Activated CD8-positive, alpha-beta memory T cell treated with anti-CD3 and anti-CD28 coated beads, Interleukin-2, amount 50 U/mL, for 1 hour (primary cell): ENCODE results near the gene HYDIN.
"Not testable (repeated sequence)": the region's sequence is repeated elsewhere in the genome, so short reads cannot be mapped to it uniquely, and the experiment has no call there.

Source experiments
- DNase-seq: peaks from one replicate; pipeline ENCODE4 v3.0.0-alpha.2; 2020; ENCODE audit errors: extremely low read depth

Gene HYDIN

DNA sequence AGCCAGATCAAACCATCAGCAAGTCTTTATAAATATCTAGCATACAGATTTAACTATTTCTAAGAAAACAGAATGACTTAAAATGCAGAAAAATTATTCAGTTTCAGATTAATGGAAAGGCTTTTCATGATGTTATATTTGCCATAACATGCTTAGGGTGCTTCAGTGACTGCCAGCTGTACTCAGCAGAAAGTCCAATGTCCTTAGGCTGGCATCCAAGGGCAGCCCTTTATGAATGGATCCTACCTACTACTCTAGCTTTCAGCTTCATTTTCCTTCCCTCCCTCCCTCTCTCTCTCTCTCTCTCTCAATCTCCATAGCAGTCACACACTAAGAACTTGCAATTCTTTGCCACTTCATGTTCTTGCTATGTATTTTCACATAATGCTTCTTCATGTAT, 124.6 kb downstream of the HYDIN start:
- DNase-seq, result not testable (repeated sequence)

DNA sequence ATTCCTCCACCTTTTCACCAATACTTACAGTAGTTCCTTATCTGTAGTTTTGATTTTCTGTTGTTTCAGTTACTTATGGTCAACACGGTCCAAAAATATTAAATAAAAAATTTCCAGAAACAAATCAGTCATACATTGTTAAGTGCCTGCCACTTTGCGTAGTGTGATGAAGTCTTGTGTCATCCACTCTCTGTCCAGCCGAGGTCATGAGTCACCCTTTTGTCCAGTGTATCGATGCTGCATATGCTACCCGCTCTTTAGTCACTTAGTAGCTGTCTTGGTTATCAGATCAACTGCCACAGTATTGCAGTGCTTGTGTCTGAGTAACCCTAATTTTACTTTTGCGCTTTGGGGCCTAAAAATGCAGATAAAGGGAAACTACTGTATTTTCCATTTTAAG, 146.9 kb downstream of the HYDIN start:
- DNase-seq, result not testable (repeated sequence)

DNA sequence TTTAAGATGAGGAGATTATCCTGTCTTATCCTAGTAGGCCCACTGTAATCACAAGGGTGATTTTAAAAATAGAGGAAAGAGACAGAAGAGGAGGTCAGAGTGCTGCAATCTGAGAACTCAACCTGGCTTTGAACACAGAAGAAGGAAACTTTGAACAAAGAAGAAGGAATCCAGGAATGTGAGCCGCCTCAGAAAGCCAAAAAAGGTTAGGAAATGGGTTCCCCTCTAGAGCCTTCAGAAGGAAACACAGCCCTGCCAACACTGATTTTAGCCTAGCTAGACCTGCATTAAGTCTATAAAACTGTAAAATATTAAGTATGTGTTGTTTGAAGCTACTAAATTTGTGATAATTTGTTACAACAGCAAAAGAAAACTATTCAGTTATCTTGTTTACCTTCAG, 149.7 kb downstream of the HYDIN start:
- DNase-seq, result not testable (repeated sequence)

DNA sequence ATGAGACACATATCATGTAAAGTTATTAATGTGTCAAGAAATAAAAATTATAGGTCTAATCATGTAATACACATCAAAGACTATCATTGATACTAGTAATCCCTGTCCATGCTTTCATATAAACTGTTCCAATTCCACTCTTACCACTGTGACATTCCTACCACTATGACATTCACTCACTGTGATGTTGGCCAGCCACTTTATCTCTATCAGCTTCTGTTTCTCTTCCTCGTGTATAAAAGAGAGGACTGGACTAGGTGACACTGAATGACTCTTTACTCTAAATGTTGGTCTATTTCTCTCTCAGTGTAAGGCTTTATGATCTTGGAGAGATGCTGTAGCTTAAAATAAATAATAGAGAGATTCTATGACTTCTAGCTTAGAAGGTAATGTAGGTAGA, 150.3 kb downstream of the HYDIN start:
- not testable (repeated sequence) for DNase-seq

DNA sequence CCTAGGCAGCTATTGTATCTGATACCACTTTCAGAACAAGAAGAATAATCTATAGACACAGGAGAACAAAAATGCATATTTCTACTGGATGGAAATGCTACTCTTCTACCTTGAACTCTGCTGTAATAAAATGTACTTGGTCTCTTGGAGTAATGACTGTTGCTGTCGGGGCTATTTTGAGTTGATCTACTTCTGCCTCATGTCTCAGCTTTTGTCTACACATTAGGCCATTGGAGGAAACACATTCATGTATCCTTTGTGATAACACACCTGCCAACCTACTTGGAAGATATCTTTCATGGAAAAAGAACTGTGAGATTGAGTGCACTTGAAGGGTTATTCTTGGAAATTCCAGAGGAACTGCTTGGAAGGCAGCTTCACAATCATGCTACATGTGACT, 159.9 kb downstream of the HYDIN start:
- not testable (repeated sequence) for DNase-seq

DNA sequence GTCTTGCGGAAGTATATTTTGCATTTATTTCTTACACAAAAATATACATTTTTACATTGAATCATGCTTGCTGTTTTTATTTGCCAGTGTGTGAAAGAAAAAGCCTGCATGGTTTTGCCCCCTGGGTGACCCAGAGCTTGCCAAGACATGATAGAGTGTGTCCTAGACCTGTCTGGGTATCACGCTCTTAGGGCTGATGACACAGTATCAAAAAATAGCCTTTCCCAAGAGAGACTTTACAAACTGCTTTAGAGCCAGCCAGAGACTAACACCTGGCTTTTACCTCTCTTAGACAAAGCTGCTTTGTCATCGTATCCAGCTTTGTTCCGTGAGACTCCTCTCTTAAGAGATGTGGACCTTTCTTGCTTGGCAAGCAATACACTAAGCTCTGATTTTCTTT, 160.7 kb downstream of the HYDIN start:
- not testable (repeated sequence) for DNase-seq

DNA sequence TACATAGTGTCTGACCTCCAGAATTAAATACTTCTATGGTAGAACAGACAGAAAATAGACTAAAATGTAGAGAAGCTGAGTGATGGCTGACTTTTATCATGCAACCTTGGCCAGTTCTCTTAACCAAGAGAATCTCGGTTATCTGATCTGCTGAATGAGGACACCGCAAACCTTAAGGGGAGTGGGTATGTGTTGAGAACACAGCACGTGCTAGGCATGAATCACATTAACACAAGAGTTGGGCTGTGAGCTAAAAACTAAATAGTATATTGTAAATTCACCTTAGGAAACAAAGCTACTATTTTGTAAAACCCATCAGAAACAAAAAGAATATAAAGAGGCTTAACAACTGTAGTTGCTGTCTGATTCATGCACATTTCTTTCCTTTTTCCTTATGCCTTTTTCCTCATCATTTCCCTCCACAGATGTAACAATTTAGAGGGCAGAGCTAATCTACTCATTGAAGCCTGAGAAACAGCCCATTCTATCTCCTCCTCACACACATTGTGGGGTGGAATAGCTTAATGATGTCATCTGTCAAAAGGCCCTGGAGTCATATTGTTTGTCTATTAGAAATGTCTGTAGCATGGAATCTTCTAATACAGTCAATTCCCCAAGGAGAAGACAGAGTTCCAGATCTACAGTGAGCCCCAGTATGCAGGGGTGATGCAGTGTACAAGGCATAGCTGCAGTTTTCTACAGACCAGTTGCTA, 176.5 kb downstream of the HYDIN start:
- DNase-seq, result not testable (repeated sequence)

DNA sequence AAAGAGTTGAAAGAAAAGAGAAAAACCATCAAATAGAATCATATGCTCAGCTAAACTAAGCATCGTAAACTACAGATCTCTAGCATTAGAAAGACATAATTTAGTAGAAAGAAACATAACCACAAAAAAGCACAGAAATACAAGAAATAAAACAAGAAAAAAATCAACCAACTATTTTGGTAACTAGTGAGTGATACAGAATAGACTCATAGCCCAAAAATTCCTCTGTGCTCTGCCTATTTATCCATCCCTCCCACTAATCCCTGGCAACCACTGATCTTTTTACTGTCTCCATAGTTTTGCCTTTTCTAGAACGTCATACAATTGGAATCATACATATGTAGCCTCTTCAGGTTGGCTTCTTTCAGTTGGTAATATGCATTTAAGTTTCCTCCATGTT, 180.2 kb downstream of the HYDIN start:
- DNase-seq, result not testable (repeated sequence)

DNA sequence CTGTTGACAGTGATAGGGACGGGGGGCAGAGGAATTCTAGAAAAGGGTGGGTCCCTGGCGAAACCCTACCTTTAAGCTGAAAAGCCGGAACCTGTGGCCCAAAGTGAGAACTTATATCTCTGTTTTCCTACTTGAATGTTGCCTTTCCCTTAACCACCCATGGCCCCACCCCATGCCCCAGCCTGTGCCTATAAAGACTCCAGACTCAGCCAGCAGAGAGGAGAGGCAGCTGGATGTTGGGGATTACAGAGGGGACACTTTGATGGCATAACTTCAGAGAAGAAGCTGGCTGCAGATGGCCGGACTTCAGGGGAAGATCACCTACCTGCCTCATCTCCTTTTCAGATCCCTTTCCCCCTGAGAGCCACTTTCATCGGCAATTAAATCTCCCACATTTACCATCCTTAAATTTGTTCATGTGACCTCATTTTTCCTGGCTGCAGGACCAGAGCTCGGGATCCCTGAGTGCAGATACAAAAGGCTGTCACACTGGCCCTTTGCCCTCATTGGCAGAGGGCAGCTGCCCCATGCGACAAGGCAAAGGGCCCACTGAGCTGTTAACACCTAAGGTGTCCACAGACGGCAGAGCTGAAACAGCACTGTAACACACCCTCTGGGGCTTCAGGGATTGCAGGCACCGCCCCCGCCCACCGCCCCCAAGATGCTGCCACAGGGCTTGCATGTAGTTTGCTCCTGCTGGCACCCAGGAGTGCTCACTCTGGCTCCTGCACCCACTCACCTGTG, 191.0 kb downstream of the HYDIN start:
- not testable (repeated sequence) for DNase-seq

DNA sequence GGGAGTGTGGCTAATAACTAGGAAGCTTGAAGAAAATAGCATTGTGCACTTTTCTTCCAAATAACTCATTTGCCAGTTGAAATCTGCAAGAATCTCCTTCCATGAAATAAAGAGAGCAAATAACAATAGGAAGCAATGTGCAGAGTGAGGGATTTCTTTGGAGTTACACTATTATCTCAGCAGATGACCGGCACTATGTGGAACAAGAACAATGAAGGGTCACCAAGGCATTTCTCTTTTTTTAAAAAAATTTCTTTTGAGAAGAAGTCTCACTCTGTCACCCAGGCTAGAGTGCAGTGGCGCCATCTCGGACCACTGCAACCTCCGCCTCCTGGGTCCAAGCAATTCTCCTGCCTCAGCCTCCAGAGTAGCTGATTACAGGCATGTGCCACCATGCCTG, 192.1 kb downstream of the HYDIN start:
- not testable (repeated sequence) for DNase-seq

DNA sequence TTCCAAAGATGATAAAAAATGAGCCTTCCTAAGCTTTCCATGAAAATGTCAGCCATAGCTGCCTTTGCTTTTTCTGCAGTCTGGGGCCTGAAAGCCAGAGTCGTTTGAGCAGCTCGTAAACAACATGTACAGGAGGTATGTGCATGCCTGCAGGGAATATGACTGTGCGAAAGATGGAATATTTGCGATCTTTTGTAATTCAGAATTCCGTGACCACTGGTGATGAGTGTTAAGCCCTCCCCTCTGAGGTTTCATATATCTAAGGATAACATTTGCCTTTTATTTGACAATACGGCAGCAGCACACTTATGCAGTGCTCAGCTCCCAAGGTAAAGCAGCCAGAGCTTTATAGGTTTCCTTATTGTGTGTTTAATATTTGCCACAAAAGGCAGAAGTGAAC, 192.5 kb downstream of the HYDIN start:
- not testable (repeated sequence) for DNase-seq

DNA sequence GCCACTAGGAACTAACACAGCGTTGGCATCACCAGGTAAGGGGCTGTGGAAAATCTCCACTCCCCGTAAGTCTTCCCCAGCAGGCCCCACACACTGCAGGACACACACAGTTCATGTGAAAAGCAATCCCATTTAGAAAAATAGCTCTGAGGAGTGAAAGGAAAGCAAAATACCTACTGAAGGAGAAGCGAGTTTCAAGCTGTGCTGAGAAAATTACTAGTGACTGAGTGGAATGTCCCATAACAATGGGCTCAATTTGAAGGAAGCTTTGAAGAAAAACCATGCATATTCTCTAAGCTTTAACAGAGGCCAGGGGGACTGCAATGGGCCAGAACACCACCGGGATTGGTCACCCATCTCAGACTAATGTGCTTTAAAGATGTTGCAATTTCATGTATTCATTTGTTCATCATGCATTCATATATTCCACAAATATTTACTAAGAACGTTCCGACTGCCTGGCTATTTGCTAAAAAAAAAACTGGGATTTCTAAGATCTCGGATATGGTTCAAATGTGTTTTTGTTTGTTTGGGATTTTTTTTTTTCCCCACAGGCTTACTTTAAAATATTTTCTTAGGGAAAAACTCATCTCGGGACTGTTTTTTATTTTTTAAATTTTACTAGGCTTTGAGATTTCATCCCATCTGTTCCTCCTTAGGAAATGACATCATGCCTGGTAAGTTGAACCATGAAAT, 202.3 kb downstream of the HYDIN start:
- not testable (repeated sequence) for DNase-seq

DNA sequence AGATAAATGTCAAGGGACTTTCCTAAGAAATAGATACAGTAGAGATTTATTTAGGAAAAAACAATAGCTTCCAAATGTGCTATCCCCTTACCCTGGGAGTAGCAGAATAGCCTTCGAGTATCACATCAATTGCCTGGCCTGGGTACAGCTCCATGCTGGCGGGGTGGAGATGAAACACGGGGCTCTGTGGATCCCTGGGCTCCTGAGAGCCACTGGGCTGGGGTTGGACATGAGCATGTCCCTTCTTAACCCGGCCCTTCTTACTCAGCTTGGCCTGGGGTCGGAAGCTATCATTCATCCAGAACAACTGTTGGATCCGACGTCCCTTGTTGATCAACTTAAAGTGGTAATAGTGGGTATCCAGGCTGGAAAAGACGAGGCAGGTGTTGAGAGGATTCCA, 203.0 kb downstream of the HYDIN start:
- DNase-seq, result not testable (repeated sequence)

DNA sequence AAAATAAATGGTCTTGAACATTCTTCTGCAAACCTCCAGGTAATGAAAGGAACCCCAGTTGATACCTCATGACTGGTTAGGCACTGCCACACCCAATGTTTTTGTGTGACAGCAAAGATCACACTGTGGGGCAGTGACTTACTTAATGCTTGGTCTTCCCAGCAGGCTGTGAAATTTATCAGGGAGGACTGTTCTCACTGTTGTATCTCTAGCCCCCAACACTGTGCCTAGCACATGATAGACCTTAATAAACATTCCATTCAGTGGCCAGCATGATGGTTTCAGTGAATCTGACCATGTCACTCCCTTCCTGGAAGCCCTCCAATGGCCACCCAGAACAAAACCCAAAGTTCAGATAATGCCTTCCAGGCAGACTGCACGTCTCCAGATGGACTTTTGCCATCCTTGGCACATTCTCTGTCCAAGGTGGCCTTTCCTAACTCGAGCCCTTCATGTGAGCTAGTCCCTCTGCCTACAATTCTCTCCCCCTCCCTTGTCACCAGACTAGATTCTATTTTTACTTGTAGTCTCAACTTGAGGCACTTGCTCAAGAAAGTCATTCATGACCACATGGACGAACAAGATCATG, 206.6 kb downstream of the HYDIN start:
- not testable (repeated sequence) for DNase-seq

DNA sequence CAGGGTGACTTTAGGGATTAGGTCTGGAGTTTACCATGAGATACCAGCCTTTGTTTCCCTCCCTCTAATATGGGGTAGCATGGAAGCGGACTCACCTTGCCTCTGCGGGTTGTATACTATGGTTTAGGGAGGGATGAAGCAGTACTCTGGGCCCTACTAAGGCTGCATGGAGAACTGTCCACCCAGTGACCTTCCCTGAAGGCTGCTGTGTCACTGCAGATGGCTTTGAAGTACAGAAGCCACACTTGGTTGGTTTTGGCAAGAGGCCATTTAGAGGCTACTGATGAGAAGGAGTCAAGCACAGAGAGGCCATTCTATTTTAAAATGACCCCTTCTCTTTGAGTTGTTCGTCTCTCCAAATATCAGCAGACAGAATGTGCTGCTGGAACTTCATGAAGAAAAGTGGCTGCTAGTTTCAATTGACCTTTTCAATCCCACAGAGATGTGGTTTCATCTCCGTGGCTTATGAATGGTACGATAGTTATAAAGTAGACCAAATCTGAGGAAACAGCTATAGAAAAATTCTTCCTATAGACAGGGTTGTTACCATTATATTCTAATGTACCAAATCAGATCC, 208.5 kb downstream of the HYDIN start:
- DNase-seq, result not testable (repeated sequence)

DNA sequence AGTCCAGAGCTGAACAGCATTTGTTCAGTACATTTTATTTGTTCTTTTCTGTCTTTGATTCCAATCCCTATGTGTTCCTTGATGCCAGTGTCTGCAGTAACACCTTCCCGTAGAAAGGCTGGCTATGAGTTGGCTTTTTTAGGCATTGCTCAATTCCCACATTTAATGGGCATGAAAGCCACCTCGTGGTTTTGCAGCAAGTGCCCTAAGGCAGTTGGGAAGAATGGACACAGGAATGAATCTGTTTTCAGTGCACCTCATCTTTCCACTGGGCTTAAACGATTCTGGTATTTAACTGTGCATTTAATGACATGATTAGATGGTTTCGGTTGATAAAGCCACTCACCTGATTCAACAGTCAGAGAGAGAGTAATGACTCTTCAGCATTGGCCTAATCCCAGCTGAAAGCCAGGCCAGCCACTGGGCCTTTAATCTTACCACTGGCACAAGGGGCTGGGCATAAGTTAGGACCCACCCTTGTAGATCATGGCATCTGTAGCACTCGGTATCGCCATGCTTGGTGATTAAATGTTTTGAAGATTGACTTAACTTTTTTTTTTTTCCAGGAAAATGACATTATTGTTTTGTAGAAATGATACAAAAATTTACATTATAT, 211.3 kb downstream of the HYDIN start:
- not testable (repeated sequence) for DNase-seq

DNA sequence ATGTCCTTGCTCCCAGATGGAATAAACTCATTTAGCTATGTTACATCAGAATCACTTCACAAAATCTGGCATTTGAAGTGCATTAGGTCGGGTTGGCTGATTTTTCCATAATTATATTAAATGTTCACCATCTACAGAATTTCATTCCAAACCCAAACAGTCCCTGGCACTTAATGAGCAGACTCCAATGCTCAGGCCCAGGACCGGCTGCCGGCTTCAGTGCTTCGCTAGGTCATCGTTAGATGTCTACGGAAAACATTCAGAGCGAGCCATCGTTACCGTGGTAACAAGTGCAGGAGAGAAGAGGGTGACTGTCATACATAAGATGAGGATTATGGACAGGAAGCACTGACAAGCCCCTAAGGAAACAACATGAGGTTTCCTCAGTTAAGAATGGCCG, 215.1 kb downstream of the HYDIN start:
- not testable (repeated sequence) for DNase-seq

DNA sequence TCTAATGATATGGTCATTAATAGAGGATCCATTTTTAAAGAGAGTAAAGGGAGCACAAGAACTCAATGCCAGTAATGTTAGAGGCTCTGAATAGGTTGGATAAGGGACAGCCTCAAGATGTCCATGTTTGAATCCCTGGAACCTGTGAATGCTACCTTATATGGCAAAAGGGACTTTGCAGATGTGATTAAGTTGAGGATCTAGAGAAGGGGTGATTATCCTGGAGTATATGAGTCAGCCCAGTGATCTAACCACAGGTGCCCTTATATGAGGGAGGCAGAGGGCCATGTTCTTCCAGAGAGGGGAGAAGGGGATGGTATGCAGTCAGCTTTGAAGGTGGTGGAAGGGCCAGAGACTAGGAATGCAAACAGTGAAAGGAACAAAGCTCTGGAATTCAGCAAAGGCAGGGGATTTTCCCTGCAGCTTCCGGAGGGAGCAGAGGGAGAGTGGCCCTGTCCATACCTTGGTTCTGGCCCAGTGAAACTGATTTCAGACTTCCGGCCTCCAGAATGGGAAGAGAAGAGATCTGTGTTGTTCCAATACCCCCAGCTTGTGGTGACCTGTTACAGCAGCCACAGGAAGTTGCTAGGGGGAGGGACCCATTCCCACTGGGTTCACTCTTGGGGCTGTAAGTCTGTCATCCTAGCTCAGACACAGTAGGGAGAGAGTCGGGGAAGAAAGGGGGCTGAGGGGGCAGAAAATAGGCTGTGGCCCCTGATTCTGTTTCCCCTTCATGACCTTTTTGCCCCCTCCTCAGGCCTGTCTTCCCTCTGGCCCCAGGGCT, 220.9 kb downstream of the HYDIN start:
- DNase-seq, result not testable (repeated sequence)

DNA sequence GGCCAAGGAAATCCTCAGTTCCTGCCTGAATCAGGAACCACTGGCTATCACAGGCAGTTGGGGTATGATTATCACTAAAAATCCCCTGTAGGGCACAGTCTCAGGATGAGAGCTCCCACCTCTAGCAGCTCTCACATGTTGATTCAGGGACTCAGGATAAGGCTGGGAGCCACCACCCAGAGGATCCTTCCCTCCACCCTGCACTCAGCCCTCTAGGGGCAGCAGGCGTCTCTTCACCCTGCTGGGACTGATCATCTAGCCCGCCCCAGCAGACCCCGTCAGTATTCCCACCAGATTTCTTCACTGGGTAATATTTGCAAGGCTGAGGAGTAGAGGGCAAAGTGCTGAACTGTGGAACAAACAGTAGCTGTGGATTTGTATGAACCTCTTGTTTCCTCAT, 224.0 kb downstream of the HYDIN start:
- not testable (repeated sequence) for DNase-seq

DNA sequence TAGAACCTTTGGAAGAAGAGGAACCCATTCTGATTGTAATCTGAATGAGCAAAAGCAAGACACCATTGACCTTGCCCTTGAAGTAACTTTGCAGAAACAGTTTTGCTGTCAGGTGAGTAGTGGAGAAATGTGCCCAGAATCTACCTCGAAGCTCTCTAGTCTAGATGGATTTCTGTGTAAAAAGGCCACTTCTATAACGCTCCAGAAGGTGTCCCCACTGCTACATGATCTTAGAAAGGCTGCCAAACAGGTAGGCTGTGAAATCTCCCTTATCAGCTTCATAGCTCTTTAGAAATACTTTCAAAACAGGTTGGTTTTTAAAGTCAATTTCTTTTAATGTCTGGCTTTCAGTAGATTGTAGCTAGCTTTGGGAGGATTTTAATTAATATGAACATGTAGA, 230.8 kb downstream of the HYDIN start:
- DNase-seq, result not testable (repeated sequence)

DNA sequence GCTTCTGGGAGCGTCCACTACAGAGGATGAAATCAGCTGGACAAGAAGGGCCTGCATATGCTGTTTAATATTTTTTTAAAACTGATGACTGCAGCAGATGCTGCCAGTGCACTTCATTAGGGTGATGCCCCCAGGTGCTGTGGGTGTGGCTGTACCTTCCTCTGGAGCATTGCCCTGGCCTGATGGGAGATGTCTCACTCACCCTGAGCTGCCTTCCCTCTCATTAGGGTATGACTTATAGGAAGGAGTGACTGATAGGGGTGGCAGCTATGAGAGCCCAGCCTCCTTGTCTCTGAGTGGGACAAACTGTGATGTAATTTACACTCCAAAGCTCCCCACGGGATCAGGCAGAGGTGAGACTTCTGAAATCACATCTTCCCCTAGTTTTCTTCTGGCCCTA, 234.7 kb downstream of the HYDIN start:
- DNase-seq, result not testable (repeated sequence)
